HG03432 (cell line): ENCODE measurements around the gene KANK4.

ENCODE experiments used
- ATAC-seq: cut with Tn5 transposase; IDR thresholded peaks from one replicate; pipeline ENCODE4 v1.9.1; 2021; ENCODE audit warnings: mild to moderate bottlenecking, moderate library complexity; ENCODE audit not compliant: unreplicated experiment

The KANK4 gene

DNA sequence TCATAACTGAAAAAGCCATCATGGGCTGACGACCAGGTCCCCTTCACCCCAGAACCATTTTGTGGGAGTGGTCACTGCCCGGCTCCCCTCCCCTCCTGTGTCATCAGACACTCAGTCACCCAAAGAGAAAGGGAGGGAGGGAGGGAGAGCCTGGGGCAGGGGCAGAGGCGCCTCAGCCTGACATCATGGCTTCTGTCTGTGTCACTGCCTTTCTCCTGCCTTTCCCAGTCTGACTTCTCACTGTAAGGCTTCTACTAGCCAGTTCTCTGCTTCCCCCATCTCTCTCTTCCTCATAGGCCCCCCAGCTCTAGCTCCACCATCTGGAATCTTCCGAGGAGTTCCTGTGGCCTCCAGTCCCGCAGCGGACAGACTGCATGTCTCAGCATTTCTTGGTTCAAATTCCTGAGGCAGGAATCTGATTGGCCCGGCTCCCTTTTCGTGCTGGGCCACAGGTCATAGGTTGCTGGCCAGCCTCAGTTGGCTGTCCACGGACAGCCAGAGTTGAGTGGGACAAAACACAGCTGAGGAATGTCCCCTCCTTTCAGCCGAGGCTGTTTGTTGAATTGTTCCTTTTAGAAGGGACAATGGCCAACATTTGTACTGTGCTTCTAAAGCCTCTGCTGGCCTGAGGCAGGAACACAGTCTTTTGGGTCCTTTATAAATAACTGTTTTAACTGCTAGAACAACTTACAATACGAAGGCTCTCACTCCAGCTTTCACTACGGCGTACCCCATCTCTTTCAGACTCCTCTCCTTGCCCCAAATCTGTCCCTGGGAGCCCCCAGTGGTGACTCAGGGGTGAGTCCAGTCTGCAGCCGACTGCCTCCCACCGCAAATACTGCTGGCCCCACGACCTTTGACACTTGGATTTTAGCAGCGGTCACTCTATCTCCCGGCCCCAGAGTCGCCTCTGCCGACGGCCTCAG is 18.7 kb upstream of the KANK4 start:
- ATAC-seq: no peak

DNA sequence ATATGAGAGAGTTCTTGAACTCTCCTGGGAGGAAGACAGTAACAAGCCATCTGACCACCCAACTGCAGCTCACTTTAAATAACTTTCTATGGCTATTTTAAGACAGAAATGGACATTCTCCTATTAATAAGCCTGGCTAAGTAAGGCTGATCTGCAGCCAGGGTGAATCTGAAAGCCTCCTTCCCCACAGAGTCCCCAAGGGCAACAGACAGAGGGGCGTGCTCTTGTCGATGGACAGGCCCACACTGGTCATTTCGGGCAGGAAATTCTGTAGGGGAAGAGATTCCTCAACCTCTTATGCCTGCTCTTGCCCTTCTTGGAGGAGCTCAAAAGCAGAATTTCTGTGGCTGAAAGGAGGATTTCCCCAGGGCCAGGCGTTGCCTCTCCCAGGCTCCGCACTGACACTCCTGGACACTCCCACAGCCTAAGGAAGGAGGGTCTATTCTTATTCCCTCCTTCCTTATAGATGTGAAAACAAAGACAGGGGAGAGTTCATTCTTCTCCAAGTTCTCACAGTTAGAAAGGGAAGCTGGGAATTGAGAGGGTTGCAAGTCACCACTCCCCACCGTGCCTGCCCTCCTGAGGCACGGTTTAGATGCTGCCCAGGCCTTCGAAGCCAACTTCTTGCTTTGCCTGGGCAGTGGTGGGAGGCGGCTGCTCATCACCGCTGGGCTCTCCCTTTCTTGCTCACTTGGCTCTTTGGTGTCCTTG is 17.9 kb upstream of the KANK4 start:
- ATAC-seq: no peak

DNA sequence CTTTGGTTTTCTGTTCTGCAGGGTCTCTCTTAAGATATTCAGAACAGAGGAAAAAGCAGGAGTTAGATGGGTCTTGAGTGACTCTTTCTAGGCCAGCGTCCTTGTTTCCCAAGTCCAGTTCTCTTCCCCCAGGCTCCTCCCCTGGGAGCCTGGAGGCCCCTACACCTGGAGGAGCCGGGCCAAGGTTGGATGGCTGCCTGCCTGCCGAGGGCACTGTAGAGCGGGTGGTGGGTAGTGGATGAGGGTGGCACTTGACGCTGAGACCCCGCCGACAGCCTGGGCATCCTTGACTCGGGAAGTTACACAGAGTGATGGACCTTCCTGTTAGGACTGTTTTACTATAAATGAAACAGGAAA is 17.4 kb upstream of the KANK4 start:
- ATAC-seq: no peak

GRCh38 chr1:62335656-62336055 is 16.4 kb upstream of the KANK4 start:
- no peak for ATAC-seq

DNA sequence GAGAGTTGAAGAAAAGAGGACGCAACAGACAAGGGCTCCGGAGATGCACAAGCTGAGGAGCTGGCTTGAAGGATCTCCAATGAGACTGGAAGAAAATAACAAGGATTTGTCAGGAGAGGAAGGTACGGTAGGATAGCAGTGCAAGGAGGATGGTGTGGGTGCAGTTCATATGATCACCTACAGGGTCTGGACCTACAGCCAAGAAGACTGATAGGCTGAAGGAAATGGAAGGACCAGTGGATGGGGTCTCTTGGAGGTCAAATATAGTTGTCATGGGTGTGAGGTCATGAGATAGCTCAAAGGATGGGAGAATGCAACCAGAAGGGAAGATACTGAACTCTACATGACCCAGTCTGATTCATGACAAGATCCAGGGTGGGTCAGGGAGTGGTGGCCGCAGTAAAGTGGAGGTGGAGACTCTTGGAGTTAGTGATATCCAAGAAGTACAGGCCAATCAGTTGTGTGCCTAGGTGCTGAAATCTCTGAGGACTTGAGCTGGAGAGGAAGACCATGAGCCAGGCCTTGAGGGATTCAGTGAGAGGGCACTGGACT is 15.3 kb upstream of the KANK4 start:
- ATAC-seq: no peak

DNA sequence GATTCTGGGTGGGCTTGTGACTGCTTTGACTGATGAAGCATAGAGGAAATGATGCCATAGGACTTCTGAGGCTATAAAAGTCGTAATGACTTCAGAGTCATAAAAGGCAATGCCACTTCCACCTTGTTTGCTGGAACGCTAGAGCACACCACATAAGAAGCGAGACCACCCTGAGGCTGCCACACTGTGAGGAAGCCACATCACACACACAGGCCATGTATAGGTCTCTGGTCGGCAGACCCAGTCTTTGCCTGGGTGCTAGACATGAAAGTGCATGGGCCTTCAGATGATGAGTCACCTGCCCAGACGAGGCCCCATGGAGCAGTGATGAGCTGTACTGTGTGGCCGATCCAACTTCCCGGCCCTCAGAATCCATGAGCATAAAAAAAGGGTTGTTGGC is 14.2 kb upstream of the KANK4 start:
- ATAC-seq: no peak

GRCh38 chr1:62327360-62328055 is 8.3 kb upstream of the KANK4 start:
- ATAC-seq: no peak

GRCh38 chr1:62325681-62326080 is 6.4 kb upstream of the KANK4 start:
- no peak for ATAC-seq

DNA sequence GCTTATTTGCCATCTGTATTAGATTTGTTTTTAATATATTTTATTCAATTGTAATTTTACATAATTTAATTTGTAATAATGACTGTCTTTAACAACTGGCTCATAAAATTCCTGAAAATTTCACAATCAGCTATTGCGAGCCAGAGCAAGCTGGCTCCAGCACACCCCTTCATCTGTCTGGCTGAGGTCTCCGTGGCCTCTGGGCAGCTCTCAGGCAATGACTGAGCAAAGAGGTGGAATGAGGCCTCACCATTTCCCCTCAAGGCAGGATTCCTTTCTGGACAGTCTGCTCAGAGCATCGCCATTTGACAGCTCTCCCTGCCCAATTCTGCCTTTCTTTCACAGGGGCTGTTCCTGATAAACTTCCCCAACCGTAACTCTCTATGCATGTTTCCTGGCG is 5.8 kb upstream of the KANK4 start:
- ATAC-seq: no peak

DNA sequence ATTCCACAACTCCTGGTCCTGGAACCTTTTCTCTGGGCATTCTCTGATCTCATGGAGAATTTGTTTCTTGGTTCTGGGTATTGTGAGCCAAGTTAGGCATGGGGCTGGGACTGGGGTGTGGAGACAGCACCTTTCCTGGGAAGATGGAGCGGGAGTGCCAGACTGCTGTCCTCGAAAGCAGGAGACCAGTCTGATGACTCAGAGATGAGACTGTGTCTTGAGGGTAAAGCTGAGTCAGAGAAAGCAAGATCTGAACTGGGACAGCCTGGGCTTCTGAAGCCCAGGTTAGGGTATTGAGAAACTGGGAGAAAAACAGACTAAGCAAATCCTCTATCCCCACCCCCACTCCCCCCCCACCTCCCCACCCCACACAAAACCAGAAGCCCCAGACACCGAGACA is 2.2 kb upstream of the KANK4 start:
- ATAC-seq: no peak

GRCh38 chr1:62318320-62318755 is 896 bp downstream of the KANK4 start:
- ATAC-seq: no peak

DNA sequence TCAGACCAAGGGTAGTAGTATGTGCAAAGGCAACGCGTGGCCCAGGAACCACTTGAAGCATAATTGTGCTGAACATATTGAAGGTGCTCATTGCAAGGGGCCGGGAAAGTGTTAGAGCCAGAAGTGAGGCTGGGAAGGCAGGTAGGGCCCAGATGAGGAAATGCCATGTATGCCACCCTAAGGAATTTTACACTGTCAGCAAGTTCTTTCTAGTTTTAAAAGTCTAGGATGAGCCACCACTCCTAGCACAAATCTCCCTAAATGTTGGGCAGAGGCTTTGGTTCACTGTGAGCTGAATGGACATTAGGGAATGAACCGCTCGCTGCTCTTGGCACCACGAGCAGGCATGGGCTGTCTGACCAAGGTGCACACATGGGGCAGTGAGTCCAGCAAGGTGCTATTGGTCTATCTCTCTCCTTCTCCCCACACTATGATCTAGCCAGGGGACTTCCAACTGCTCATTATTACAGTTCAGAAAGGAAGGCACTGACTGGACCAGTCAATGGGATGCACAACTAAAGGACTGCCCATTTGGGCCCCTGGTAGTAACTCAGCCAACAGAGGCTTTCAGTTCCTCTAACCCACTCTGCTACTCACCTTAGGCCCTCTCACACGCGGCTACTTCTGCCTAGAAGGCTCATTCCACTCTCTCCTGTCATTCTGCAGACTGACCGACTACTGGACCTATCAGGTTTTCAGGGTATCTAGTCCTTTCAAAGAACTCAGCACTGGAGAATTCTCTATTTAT is 2.0 kb downstream of the KANK4 start:
- ATAC-seq: no peak

DNA sequence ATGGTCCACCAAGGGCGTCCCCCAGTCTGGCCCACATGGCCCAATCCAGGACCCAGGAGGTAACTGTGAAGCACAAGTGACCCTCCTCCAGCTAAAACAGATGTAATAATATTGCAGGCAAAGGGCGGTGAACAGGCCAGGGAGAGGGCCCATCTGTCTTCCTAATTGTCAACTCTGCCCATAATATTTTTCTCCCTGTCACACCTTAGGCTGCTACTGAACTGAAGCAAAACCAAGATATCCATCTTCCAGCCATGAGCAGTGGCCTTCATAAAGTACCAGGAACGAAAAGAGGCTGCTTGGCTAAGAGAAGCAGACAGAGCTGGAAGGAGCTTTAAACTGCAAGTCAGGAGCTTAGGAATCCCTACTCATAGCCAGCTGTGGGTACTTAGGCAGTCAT is 3.1 kb downstream of the KANK4 start:
- no peak for ATAC-seq

DNA sequence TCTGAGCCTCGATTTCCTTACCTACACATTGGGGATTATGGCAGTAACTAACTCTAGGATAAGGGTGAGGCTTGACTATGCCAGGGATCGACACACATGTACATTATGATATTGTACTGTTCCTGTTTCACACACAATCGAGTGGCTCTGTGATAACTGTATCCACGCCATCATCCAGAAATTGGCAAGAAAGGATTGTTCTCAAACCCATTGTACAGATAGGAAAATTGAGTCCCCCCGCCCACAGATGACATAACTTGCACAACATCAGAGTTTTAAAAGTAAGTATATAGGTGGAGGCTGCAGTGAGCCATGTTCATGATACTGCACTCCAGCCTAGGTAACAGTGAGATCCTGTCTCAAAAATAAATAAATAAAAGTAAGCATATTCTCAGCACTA is 3.8 kb downstream of the KANK4 start:
- no peak for ATAC-seq

- ATAC-seq: no peak
Observed at GRCh38 chr1:62314454-62315350, 4.5 kb downstream of the KANK4 start.

GRCh38 chr1:62312698-62313097 is 6.5 kb downstream of the KANK4 start:
- ATAC-seq: no peak

DNA sequence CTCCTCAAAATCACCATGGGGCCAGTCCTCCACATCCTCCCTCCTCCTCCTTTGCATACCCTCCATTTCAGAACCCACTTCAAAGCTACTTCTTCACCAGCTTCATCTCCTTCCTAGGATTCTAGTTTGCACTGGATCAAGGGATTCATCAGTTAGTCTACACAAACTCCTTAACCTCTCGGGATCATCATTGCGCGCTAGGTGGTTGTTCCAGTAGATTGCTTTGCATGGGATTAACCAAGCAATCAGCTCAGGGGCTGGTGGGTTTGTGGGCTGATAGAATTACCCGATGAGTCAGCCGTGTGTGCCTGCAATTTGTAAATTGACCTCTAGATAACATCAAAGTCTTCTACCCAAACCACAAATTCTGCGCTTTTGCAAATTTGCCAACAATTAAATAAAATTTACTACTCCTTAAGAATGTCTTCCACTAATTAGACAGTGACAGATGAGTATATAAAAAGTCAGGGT is 7.7 kb downstream of the KANK4 start:
- no peak for ATAC-seq

- no peak for ATAC-seq
Observed at GRCh38 chr1:62309906-62310305, 9.3 kb downstream of the KANK4 start.

DNA sequence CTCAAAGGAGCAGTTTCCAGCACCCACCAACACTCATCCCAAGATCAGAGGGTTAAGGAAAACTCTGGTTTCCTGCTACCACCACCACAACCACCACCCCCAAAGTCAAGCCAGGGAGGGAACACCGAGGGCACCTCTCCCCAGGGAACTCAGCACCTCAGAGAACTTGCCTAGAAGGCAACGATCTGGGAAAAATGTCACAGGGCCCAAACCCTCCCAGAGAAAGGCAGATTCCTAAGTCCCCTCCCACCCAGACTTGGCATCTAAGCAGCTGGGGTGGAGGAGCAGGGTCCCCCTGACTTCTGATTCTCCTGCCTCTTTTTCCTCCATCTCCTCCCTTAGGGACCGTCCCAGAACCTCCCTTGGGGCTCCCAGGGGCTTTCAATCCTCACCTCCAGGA is 10.6 kb downstream of the KANK4 start:
- ATAC-seq: no peak
